GM21526 (cell line): ENCODE results near the gene TEX264.

ENCODE experiments used
- ATAC-seq: cut with Tn5 transposase; IDR thresholded peaks from one replicate; pipeline ENCODE4 v1.9.1; 2021; ENCODE audit warnings: moderate library complexity; ENCODE audit not compliant: unreplicated experiment, low FRiP score

The TEX264 gene

DNA sequence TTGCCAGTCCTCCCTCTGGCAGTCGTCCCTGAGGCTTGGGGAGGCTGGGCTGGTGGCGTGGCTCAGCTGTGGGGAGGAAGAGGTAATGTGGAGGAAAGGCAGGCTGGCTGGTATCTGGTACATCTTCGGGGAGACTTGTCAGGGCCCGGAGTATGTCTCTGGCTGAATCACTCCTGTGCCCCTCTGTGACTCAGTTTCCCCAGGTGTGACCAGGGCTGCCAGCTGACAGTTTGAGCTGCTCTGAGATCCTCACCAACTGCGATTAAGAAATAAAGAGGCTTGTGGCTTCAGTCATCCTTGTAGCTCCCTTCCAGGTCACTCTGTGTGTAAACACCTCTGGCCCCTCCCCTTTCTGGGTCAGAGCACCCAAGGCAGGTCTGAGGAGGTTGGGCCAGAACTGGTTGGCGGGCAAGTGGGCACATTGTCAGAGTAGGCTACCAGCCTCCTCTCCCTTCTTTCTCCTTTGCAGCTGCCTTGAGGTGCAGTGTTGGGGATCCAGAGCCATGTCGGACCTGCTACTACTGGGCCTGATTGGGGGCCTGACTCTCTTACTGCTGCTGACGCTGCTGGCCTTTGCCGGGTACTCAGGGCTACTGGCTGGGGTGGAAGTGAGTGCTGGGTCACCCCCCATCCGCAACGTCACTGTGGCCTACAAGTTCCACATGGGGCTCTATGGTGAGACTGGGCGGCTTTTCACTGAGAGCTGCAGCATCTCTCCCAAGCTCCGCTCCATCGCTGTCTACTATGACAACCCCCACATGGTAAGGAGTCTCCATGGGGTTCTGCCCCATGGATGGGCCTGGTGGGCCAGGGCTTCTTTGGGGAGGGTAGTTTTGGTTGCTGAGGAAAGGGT, 3.0 kb downstream of the TEX264 start:
- ATAC-seq: no peak

- ATAC-seq: no peak
These were observed 4.2 kb downstream of the TEX264 start for GRCh38 chr3:51675201-51675611.

DNA sequence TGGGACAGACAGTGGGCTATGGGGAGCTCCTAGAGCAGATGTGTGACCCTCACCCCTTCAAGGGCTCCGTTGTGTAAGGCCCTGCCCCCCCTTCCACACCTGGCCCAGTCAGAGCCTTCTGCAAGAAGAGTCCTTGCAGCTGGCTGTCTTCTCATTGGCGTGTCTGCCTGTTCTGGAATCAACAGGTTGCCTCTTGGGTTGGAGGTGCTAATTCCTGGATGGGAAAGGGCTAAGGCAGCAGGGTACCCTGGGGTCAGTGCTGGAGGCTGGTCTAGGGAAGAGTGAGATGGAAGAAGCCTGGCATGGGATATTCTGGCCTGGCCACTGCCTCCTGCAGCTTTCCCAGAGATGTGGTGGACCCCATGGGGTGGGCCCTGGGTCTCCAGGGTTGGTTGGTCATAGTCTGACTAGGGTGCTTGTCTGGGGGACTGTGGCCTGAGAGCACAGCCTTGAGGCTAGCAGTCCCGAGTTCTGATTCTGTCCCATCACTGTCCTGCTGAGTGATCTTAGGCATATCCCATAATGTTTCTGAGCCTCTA, 5.1 kb downstream of the TEX264 start:
- no peak for ATAC-seq

DNA sequence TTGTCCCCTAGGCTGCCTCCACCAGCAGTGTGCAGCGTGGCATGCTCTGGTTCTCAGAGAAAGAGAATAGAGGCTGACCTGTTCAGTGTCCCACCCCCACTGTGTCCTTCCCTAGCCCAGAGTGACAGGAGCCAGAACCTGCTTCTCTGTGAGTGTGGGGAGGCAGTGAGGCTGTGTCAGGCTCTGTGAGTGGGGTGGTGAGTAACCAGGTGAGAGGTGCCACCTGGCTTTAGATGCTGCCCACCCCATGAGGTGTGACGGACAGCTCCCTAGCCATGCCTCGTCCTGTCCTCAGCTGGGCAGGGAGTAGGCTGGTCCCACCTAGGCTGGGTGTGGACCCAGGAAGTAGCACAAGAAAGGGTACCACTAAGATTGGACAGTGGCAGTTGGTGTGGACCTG, 6.3 kb downstream of the TEX264 start:
- no peak for ATAC-seq

- ATAC-seq: no peak
These were observed 7.1 kb downstream of the TEX264 start for GRCh38 chr3:51678186-51678585.

DNA sequence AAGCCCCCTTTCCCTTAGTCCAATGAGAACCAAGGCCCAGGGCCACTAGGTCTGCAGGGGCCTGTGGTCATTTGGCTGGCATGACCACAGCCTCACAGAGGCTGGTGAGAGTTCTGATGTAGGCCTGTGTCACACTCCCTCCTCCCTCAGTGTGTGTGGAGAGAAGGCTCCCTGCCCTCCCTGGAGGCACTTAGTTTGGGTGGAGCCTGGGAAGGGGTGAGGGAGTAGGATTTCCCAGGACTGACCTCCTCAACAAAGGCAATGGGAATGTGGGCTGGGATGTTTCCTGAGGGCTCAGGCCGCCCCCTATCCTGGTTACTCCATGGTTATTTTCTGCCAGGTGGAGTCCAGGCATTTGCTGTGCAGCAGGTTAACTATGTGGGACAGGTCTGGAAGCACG, 7.6 kb downstream of the TEX264 start:
- ATAC-seq: no peak

DNA sequence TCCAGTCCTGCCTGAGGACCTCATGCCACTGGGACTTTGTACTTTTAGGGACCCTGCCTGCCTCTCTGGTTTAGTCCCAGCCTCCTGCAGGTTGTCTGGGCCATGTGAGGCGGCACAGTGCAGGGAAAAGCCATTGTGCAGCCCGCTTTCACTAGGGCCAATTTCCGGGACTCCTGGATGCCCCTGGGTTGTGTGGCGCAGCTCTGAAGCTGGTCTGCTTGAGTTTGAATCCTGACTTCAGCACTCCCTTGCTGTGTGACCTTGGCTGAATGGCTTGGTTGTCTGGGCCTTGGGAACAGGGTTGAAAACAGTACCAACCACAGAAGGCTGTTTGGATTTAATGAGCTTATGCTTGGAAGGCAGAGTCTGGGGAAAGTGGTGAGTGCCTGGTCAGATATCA, 8.3 kb downstream of the TEX264 start:
- ATAC-seq: no peak

GRCh38 chr3:51679777-51680176, 8.7 kb downstream of the TEX264 start:
- ATAC-seq: no peak

DNA sequence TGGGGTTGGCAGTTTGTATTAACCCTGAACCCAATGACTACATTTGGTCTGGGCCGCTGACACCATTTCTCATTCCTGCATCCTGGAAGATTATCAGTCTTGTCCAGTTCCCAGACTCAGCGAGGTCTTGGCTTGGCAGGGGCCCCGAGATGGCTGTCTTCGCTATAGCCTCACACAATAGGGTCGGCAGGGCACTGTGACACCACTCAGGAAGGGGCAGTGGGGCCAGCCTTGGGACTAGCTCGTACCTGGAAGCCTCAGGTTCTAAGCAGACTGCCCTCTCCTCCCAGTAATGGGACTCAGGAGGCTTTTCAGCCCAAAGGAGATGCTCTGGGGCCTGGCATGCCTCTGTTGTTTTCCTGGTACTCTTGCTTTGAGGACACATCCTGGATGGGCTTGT, 9.1 kb downstream of the TEX264 start:
- no peak for ATAC-seq

DNA sequence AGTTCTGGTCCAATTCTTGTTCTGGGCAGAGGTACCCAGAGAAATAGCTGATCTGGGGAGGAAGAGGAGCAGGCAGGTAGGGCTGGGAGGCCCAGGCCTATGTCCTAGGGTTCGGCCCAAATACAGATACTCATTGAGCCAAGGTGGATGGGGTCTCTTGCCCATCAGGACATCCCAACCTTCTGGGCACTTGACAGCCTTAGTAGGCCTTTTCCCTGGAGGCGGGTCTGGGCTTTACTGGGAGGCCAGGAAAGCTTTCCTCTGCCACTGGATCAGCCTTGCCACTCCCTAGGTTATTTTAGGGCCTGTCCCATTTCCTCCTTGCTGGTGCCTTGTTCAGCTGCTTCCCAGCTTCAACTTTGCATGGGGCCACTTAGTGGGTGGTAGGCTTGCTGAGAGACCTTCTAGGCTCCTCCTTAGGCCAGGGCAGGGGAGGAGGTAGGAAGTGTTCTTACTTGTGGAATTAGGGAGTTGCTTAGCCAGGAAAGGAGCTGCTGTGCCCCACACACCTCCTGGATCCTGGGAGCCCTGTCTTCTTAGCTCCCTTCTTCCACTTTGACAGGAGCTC, 9.7 kb downstream of the TEX264 start:
- ATAC-seq: no peak

DNA sequence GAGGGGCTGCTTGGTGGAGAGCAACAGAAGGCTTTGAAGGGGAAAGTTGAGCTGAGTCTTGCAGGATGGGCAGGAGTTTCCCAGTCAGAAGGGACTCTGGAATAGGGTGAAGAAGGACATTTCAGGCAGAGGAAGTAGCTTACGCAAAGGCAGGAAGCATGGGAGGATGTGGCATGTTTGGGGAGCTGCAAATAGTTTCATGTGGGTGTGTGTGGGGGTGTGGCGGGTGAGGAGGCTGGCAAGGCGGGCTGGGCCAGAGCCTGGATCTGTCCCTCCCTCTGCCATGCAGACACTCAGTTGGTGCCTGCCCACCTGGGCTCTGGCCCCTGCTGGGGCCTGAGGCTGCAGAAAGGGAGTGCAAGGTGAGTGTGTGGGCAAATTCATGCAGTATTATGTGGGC, 10.4 kb downstream of the TEX264 start:
- ATAC-seq: no peak

DNA sequence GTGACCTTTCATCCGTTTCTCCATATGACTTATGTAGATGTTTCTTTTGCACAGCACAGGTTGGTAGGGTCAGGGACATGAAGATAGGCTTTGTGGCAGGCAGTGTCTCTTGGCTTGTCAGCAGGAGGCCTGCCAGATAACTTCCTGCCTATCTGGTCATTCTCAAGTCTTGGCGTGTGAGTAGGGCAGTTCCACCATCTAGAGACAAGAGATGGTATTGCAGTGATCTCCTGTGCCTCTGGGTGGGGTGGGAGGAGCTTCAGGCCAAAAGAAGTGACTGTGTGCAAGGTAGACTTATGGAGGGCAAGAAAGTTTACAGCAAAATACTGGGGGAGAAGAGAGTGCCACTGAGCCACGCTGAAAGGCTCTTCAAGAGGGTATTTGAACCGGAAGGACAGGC, 11.0 kb downstream of the TEX264 start:
- ATAC-seq: peak; percentile 76

- ATAC-seq: no peak
These were observed 11.5 kb downstream of the TEX264 start for GRCh38 chr3:51682526-51682925.

GRCh38 chr3:51683566-51683965, 12.5 kb downstream of the TEX264 start:
- no peak for ATAC-seq

GRCh38 chr3:51684971-51685751, 14.1 kb downstream of the TEX264 start:
- no peak for ATAC-seq

DNA sequence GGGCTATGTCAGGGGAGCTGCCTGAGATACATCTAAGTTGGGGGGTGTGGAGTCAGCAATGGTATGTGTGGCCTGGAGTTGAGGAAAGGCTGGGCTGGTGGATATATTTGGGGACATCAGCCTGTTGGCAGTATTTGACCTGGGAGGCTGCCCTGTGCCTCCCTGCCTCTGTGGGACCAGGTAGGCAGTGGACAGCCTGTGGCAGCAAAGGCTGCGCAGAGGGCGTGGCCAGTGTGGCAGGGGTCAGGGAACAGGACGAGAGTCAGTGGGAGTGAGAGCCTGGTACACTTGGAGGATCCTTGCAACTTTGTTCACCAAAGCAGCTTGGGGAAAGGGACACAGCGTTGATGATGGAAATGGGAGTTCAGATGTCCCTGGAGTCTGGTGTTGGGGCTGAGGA, 15.0 kb downstream of the TEX264 start:
- ATAC-seq: no peak

DNA sequence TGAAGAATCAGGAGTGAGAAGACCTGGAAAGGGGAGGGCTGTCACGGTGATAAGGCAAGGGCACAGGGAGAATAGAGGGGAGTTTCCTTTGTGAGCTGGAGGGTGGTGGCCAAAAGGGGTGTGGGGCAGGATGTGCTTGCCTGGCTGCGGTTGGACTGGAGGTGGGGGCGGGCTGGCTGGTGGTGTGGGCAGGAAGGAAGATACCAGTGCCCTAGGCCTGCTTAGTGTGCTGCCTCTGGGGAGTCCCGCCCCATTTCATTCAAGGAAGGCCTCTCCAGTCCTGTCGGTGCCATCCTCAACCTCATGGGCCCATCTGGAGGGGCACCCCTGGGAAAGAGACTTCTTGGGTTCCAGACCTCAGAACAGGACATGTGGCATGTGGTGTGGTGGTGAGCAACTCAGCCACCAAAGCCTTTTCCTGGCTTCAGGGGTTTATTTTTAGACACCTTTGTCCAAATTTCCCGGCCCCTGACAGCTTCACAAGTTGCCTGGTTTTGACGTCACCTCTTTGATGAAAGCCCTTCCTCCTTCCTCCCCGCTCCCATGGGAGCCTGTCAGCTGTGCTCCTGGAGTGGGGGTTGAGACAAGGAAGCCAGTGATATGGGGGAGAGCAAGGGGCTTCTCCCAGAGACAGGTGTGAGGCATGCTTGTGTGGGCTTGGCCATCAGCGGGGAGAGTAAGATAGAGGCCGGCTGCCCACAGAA, 15.6 kb downstream of the TEX264 start:
- no peak for ATAC-seq

- no peak for ATAC-seq
These were observed 16.6 kb downstream of the TEX264 start for GRCh38 chr3:51687431-51688205.

GRCh38 chr3:51688206-51688600, 17.2 kb downstream of the TEX264 start:
- no peak for ATAC-seq

- no peak for ATAC-seq
These were observed 20.0 kb downstream of the TEX264 start for GRCh38 chr3:51691021-51691420.
